ENCODE results near the gene GIMAP2.
"Not testable (repeated sequence)": the region's sequence is repeated elsewhere in the genome, so short reads cannot be mapped to it uniquely, and the experiment has no call there.

DNA sequence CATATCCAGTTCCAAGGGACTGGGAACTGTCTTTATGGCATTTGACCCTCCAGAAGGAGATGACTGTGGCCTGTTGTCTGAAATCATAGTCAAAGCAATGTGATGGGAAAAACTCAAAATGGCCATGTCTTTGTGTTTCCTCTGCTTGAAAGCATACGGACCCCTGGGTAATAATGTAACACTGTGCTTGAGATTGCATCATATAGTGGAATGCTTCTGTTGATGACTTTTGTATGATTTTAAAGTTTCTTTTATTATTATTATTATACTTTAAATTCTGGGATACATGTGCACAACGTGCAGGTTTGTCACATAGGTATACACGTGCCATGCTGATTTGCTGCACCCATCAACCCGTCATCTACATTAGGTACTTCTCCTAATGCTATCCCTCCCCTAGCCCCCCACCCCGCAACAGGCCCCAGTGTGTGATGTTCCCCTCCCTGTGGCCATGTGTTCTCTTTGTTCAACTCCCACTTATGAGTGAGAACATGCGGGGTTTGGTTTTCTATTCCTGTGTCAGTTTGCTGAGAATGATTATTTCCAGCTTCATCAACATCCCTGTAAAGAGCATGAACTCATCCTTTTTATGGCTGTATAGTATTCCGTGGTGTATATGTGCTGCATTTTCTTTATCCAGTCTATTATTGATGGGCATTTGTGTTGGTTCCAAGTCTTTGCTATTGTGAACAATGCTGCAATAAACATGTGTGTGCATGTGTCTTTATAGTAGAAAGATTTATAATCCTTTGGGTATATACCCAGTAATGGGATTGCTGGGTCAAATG, 13.5 kb upstream of the GIMAP2 start:
- TF ChIP-seq, protein P1, sequence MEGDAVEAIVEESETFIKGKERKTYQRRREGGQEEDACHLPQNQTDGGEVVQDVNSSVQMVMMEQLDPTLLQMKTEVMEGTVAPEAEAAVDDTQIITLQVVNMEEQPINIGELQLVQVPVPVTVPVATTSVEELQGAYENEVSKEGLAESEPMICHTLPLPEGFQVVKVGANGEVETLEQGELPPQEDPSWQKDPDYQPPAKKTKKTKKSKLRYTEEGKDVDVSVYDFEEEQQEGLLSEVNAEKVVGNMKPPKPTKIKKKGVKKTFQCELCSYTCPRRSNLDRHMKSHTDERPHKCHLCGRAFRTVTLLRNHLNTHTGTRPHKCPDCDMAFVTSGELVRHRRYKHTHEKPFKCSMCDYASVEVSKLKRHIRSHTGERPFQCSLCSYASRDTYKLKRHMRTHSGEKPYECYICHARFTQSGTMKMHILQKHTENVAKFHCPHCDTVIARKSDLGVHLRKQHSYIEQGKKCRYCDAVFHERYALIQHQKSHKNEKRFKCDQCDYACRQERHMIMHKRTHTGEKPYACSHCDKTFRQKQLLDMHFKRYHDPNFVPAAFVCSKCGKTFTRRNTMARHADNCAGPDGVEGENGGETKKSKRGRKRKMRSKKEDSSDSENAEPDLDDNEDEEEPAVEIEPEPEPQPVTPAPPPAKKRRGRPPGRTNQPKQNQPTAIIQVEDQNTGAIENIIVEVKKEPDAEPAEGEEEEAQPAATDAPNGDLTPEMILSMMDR (IDR thresholded peaks at IDR 0.05), result not testable (repeated sequence)
- not testable (repeated sequence) for TF ChIP-seq POLR2A, POLR2AphosphoS5 (IDR thresholded peaks at IDR 0.05)

Data from prostate gland (tissue), 2 donors.